Loucy (cell line): ENCODE measurements around the gene EFTUD2.

Experiments
- EZH2phosphoT487 ChIP-seq: fragments of 200-600 bp; IDR thresholded peaks from 2 replicates; pipeline ENCODE4 v1.6.1; 2018; ENCODE audit warnings: antibody characterized with exemption, mild to moderate bottlenecking, moderate library complexity, borderline replicate concordance
- TF ChIP-seq, protein P1 (sequence below): fragments of 200-600 bp; sonication (generic); conservative IDR thresholded peaks from 2 replicates; pipeline ENCODE4 v1.5.1; 2014; ENCODE audit warnings: mild to moderate bottlenecking, antibody characterized with exemption, low read length

DNA sequence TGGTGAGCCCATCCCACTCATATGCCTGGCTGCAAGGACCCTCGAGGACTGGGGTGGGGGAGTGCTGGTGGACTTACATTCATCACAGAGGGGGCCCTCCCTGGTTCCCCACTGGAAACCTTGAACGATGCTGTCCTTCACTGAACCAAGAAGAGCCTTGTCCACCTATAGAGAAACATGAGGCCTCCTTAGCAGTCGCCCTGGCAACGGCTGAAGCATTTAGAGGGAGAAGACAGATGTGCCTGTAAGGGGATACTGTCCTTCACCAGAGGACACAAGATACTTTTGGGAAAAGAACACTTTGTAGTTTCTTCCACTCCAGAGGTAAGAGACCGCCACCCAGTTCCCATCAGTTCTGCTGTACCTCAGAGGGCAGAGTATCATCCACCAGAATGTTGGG is 45.1 kb downstream of the EFTUD2 start:
- TF ChIP-seq, protein P1, sequence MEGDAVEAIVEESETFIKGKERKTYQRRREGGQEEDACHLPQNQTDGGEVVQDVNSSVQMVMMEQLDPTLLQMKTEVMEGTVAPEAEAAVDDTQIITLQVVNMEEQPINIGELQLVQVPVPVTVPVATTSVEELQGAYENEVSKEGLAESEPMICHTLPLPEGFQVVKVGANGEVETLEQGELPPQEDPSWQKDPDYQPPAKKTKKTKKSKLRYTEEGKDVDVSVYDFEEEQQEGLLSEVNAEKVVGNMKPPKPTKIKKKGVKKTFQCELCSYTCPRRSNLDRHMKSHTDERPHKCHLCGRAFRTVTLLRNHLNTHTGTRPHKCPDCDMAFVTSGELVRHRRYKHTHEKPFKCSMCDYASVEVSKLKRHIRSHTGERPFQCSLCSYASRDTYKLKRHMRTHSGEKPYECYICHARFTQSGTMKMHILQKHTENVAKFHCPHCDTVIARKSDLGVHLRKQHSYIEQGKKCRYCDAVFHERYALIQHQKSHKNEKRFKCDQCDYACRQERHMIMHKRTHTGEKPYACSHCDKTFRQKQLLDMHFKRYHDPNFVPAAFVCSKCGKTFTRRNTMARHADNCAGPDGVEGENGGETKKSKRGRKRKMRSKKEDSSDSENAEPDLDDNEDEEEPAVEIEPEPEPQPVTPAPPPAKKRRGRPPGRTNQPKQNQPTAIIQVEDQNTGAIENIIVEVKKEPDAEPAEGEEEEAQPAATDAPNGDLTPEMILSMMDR: no peak
- TF ChIP-seq EZH2phosphoT487: no peak
